ENCODE results near the gene THPO.

Gene THPO

DNA sequence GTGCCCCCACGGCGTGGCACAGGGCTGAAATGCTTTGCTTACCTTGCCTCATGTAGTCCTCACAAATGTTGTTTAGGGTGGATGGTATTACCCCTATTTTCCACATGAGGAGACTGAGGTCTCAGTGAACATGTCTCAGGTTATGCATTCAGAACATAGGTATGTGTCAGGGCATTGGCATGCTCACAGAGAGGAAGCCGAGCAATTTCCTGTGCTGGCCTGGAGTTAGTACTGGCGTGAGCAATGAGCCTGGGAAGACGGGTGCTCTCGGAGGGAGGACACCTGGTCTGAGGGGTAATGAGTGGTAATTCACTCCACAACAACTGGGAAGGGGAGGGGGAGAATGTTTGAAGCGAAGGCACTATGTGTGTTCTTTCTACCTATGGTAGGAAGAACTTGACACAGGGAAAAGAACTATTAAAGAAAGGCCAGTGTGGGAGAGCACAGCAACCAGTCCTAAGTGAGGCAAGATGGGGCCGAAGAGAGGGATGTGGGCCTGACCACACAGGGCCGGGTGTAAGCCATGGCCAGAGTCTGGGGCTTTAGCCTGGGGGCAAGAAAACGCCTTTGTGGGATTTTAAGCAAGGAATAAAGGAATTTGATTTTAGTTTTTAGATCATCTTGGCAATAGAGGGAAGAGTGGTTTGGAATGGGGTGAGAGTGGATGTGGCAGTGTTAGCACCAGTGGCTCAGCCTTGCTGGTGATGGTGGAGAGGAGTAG, 45.5 kb downstream of the THPO start:
- TF ChIP-seq GATA2 (IDR thresholded peaks at IDR 0.05; ENCODE audit: low read depth, low read length) (no peak), GATA3 (IDR thresholded peaks at IDR 0.05; ENCODE audit: low read depth, low read length) (no peak)

DNA sequence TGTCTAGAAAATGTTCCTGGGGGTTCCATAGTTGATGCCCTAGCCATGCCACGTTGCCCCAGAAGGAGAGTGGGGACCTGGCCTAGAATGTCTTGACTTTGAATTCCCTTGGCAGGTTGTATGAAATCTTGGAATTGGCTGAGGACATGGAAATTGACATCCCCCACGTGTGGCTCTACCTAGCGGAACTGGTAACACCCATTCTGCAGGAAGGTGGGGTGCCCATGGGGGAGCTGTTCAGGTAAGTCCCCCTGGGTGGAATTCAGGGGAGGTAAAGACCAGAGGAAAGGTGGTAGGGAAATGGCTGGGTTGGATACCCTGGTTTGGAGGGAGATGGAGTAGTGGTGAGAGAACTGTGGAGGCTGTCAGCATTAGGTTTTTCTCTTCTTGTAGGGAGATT, 49.5 kb downstream of the THPO start:
- TF ChIP-seq GATA2 (IDR thresholded peaks at IDR 0.05; ENCODE audit: low read depth, low read length) (no peak), GATA3 (IDR thresholded peaks at IDR 0.05; ENCODE audit: low read depth, low read length) (no peak)

DNA sequence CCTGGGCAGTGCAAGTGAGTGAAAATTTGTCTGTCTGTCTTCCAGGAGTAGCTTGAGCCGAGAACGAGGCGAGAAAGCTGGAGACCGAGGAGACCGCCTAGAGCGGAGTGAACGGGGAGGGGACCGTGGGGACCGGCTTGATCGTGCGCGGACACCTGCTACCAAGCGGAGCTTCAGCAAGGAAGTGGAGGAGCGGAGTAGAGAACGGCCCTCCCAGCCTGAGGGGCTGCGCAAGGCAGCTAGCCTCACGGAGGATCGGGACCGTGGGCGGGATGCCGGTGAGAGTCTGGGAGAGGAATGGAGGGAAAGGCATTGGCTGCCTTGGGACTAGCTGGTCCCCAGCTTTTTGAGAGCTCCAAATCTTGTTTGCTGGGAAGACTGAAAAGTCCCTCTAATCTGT, 50.8 kb downstream of the THPO start:
- TF ChIP-seq GATA2 (IDR thresholded peaks at IDR 0.05; ENCODE audit: low read depth, low read length), result no peak
- TF ChIP-seq GATA3 (IDR thresholded peaks at IDR 0.05; ENCODE audit: low read depth, low read length), result no peak

DNA sequence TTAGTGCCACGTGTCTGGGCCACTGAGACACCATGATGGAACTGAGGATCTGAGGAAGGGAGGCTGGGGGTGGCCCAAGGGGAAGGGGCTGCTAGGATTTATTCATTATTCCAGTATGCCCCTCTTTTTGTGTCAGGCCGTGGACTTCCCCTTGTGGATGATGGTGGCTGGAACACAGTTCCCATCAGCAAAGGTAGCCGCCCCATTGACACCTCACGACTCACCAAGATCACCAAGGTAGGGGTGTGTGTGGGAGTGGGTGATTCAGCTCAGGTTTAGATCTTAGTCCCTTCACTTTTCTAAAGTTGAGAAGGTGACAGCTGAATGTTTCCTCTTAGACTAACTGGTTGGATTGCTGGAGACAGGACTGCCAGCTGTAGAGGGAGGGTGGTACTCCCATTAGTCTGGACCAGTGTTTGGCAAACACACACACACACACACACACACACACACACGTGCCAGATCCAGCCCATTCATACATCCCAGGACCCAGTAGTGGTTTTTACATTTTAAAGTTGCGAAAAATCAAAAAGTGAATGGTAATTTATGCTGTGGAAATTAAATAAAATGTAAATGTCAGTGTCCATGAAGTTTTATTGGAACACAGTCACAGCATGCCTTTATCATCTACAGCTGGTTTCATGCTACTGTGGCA, 52.2 kb downstream of the THPO start:
- TF ChIP-seq GATA3 (IDR thresholded peaks at IDR 0.05; ENCODE audit: low read depth, low read length) (no peak), GATA2 (IDR thresholded peaks at IDR 0.05; ENCODE audit: low read depth, low read length) (no peak)

DNA sequence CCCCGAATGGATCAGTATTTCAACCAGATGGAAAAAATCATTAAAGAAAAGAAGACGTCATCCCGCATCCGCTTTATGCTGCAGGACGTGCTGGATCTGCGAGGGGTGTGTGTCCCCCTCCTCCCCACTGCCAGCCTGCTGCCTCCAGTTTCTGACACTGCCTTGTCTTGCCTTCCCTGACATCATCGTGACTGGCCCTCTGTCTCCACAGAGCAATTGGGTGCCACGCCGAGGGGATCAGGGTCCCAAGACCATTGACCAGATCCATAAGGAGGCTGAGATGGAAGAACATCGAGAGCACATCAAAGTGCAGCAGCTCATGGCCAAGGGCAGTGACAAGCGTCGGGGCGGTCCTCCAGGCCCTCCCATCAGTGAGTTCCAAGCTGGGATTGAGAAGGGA, 52.7 kb downstream of the THPO start:
- no peak for TF ChIP-seq GATA3 (IDR thresholded peaks at IDR 0.05; ENCODE audit: low read depth, low read length)
- TF ChIP-seq GATA2 (IDR thresholded peaks at IDR 0.05; ENCODE audit: low read depth, low read length), result no peak

DNA sequence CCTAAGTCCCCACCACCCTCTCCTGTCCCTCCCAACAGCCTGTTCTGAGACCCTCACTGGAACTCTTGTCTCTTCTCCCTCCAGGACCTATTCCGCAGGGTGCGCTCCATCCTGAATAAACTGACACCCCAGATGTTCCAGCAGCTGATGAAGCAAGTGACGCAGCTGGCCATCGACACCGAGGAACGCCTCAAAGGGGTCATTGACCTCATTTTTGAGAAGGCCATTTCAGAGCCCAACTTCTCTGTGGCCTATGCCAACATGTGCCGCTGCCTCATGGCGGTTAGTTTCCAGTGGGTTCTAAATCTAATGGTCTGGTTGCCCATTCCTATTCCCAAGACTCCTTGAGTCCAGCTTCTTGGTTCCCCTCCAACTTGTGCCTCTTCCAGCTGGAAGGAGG, 54.3 kb downstream of the THPO start:
- TF ChIP-seq GATA2 (IDR thresholded peaks at IDR 0.05; ENCODE audit: low read depth, low read length) (no peak), GATA3 (IDR thresholded peaks at IDR 0.05; ENCODE audit: low read depth, low read length) (no peak)

DNA sequence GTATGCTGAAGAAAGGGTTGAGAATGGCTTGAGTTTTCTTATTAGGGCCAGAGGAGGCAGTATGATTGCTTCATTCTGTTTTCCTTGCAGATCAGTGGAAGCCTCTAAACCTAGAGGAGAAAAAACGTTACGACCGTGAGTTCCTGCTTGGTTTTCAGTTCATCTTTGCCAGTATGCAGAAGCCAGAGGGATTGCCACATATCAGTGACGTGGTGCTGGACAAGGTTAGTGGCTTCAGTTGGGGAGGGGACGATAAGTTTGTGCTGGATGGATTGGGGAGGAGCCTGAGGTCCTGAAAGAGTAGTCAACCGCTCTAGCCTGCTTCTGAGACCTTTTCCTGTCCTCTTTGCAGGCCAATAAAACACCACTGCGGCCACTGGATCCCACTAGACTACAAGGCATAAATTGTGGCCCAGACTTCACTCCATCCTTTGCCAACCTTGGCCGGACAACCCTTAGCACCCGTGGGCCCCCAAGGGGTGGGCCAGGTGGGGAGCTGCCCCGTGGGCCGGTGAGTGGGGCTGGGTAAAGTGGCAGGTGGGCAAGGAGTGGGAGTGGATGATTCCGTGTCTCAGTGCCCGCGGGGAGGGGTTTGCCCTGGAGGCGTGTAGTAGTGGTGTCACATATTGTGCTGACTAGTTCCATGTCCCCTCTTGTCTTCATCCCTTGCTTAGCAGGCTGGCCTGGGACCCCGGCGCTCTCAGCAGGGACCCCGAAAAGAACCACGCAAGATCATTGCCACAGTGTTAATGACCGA, 55.1 kb downstream of the THPO start:
- TF ChIP-seq GATA3 (IDR thresholded peaks at IDR 0.05; ENCODE audit: low read depth, low read length) (no peak), GATA2 (IDR thresholded peaks at IDR 0.05; ENCODE audit: low read depth, low read length) (no peak)

Measured in SH-SY5Y (cell line).